Chondrocyte (in vitro differentiated cells): ENCODE data around the gene COPE. TPM values are rescaled to one million over a fixed set of nuclear protein-coding genes. Genes with fewer than 3 reads are reported as not detected.

Source experiments
- DNase-seq: peaks from one replicate; pipeline ENCODE4 v3.0.0; 2021; ENCODE audit warnings: mixed read lengths, low spot score
- H3K27ac Mint-ChIP-seq: one replicate; pipeline ENCODE4 v1.8.0; 2021; ENCODE audit warnings: mild to moderate bottlenecking, moderate library complexity, mixed read lengths; ENCODE audit not compliant: unreplicated experiment
- H3K27me3 Mint-ChIP-seq: 2 replicates; pipeline ENCODE4 v1.8.0; 2021; ENCODE audit warnings: low read depth, mixed read lengths
- H3K36me3 Mint-ChIP-seq: 2 replicates; pipeline ENCODE4 v1.8.0; 2021; ENCODE audit warnings: low read depth, mixed read lengths
- H3K4me1 Mint-ChIP-seq: 2 replicates; pipeline ENCODE4 v1.8.0; 2021; ENCODE audit warnings: low read depth, mild to moderate bottlenecking, mixed read lengths
- H3K4me3 Mint-ChIP-seq: one replicate; pipeline ENCODE4 v1.8.0; 2021; ENCODE audit warnings: mild to moderate bottlenecking, moderate library complexity, mixed read lengths; ENCODE audit not compliant: unreplicated experiment
- H3K9me3 Mint-ChIP-seq: 2 replicates; pipeline ENCODE4 v1.8.0; 2021; ENCODE audit warnings: low read depth, mixed read lengths
- total RNA-seq: library from RNA; stranded (reverse); gene quantifications from 3 replicates; pipeline ENCODE4 v1.2.1, GENCODE V29; 2021
- TF ChIP-seq, protein P1 (sequence below): fragments of 200-600 bp; sonication (generic); IDR thresholded peaks from 2 replicates; pipeline ENCODE4 v1.5.0; 2021; ENCODE audit warnings: antibody characterized with exemption, mild to moderate bottlenecking, moderate library complexity

The COPE gene
- total RNA-seq, 1 donor from 2014 or later = 175 TPM

DNA sequence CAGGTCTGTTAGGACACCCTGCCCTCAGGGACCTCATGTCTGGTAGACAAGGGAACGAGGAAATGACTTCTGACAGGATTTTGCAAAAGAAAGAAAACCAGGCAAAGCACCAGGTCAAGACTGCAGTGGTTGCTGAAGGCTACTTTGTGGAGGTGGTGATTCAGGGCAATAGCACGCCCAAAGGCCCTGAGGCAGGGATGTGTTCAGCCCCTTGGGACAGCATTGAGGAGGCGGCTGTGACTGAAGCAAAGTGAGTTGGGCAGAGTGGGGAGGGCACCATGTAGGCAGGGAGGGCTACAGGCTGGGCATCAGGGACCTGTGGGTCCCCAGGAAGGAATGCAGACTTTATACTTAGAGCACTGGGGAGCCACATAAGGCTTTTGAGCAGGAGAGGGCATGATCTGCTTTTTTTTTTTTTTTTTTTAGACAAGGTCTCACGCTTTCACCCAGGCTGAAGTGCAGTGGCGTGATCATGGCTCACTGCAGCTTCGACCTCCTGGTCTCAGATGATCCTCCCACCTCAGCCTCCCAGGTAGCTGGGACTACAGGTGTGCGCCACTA lies 32.6 kb upstream of the COPE start:
- Mint-ChIP-seq H3K27ac (no peak overlapping the region), H3K27me3 (peaks cover 2% of the 10 kb centered on the region), H3K4me3 (no peak overlapping the region), H3K9me3 (peaks cover 4% of the 10 kb centered on the region), H3K36me3 (no peaks in the 10 kb centered on the region), H3K4me1 (peaks cover 5% of the 10 kb centered on the region)
- TF ChIP-seq, protein P1, sequence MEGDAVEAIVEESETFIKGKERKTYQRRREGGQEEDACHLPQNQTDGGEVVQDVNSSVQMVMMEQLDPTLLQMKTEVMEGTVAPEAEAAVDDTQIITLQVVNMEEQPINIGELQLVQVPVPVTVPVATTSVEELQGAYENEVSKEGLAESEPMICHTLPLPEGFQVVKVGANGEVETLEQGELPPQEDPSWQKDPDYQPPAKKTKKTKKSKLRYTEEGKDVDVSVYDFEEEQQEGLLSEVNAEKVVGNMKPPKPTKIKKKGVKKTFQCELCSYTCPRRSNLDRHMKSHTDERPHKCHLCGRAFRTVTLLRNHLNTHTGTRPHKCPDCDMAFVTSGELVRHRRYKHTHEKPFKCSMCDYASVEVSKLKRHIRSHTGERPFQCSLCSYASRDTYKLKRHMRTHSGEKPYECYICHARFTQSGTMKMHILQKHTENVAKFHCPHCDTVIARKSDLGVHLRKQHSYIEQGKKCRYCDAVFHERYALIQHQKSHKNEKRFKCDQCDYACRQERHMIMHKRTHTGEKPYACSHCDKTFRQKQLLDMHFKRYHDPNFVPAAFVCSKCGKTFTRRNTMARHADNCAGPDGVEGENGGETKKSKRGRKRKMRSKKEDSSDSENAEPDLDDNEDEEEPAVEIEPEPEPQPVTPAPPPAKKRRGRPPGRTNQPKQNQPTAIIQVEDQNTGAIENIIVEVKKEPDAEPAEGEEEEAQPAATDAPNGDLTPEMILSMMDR = no peak
- DNase-seq = no peak

DNA sequence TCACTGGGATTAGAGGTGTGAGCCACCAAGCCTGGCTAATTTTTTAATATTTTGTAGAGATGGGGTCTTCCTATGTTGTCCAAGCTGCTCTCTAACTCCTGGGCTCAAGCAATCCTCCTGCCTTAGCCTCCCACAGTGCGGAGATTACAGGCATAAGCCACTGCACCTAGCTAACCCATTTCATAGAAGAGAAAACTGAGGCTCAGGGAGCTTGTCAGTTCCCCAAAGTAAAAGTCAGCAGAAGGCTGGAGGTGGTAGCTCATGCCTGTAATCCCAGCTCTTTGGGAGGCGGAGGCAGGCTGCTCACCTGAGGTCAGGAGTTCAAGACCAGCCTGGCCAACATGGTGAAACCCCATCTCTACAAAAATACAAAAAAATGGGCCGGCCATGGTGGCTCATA lies 30.7 kb upstream of the COPE start:
- H3K27me3 Mint-ChIP-seq = no peaks in the 10 kb centered on the region
- no peak overlapping the region for H3K27ac Mint-ChIP-seq
- H3K9me3 Mint-ChIP-seq = peaks cover under 1% of the 10 kb centered on the region
- TF ChIP-seq, protein P1 = no peak
- no peak overlapping the region for H3K4me3 Mint-ChIP-seq
- no peak for DNase-seq
- H3K36me3 Mint-ChIP-seq = peaks cover 4% of the 10 kb centered on the region
- H3K4me1 Mint-ChIP-seq = peaks cover 5% of the 10 kb centered on the region

DNA sequence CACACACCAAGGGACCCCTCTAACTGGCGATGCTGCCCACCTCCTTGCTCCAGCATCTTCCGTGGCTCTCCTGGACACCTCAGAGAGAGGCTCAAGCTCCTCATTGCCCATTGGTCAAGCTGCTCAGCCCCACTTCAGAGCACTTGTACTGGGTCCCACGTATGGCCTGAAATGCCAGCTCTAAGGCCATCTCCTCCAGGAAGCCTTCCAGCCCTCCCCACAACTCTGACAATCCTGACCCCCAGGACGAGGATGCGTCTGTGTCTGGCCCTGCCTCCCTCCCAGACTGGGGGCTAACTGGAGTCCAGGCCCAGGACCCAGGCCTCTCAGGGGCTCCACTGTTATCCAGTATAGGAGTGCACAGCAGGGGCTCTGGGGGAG lies 29.8 kb upstream of the COPE start:
- peaks cover 4% of the 10 kb centered on the region for H3K36me3 Mint-ChIP-seq

DNA sequence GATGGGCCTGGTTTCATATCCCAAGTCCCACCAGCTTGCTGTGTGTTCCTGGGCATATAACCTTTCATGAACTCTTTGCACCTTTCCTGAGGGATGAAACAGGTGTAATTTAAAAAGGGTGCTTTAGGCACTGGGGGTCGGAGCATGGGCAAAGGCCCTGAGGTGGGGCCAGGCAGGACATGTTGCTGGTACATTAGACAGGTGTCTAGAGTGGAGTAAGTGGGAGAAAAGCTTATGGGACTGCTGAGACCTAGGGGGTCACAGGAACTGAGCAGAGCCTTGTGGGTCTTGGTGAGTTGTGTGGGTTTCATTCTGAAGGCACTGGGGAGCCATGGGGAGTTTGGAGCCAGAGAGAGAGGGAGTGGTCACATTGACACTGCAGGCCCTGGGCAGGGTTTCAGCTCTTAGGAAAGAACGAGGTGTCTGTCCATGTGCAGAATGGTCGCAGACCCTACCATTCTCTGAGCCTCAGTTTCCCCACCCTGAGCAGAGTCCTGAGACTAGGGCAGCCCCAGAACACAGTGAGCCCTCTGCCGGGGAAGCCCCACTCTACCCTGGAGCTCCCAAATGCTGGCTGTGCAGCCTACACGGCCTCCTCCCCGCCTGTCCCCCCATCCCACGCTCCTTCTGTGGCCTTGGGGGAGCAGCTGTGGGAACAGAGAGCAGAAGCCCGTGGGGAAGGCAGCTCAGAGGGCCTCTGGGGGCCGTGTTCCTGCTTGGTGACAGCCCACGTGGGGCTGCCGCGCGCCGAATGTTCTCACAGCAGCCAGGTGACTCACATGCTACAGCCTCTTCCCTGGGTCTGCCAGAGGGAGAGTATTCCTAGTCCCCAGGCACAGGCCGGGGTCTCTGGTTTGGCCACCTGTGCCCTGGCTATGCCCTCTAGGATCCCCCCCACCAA lies 29.1 kb upstream of the COPE start:
- Mint-ChIP-seq H3K27me3 (no peaks in the 10 kb centered on the region), H3K4me1 (peaks cover 5% of the 10 kb centered on the region), H3K4me3 (no peak overlapping the region), H3K9me3 (no peaks in the 10 kb centered on the region), H3K36me3 (peaks cover 4% of the 10 kb centered on the region), H3K27ac (no peak overlapping the region)
- DNase-seq = no peak
- TF ChIP-seq, protein P1 = no peak

More for the DNA sequence above, 29.8 kb upstream of the COPE start:
- no peak for DNase-seq
- H3K9me3 Mint-ChIP-seq = no peaks in the 10 kb centered on the region
- H3K27ac Mint-ChIP-seq = no peak overlapping the region
- no peak overlapping the region for H3K4me3 Mint-ChIP-seq
- TF ChIP-seq, protein P1 = no peak
- no peaks in the 10 kb centered on the region for H3K27me3 Mint-ChIP-seq
- H3K4me1 Mint-ChIP-seq = peaks cover 5% of the 10 kb centered on the region

DNA sequence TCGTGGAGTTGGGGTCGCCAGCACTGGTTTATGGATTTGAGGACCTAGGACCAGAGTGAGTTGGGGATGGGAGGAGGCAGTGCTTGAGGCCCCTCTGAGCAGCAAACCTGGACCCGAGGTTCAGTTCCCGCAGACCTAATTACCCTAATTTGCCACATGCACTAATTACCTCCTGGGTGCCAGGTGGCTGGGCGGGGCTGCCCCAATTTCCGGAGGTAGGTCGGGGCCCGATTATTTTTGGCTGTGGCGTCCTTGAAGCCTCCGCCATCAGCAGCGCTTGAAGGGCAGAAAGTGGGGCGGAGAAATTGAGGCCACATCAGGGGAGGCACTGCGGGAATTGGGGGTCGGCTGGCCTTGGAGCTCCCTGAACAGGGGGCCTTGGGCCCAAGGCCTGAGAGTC lies 27.7 kb upstream of the COPE start:
- no peak for DNase-seq
- TF ChIP-seq, protein P1 = no peak
- Mint-ChIP-seq H3K9me3 (no peaks in the 10 kb centered on the region), H3K4me3 (no peak overlapping the region), H3K27me3 (no peaks in the 10 kb centered on the region), H3K27ac (no peak overlapping the region), H3K4me1 (peaks cover 5% of the 10 kb centered on the region), H3K36me3 (peaks cover 4% of the 10 kb centered on the region)
